H9 (cell line): Measurements from ENCODE around the gene ITM2C. TPM values are rescaled to one million over a fixed set of nuclear protein-coding genes. Genes with fewer than 3 reads are reported as not detected.

Experiments used
- DNase-seq: peaks from one replicate; pipeline ENCODE4 v3.0.0-alpha.2; 2017
- H2AFZ ChIP-seq: one replicate; pipeline ENCODE4 v1.6.1; 2013; ENCODE audit warnings: mild to moderate bottlenecking, low read length, control low read depth, moderate library complexity
- H2AK5ac ChIP-seq: 2 replicates; pipeline ENCODE4 v1.6.1; 2013; ENCODE audit warnings: low read length, control low read depth, mixed read lengths; ENCODE audit not compliant: insufficient read length
- H2BK120ac ChIP-seq: one replicate; pipeline ENCODE4 v1.6.1; 2013; ENCODE audit warnings: low read depth, mild to moderate bottlenecking, low read length, control low read depth, inconsistent platforms; ENCODE audit not compliant: poor library complexity, severe bottlenecking
- H2BK12ac ChIP-seq: 2 replicates; pipeline ENCODE4 v1.6.1; 2013; ENCODE audit warnings: low read length, control low read depth, mixed read lengths, low read depth; ENCODE audit not compliant: insufficient read length
- H2BK15ac ChIP-seq: 2 replicates; pipeline ENCODE4 v1.6.1; 2013; ENCODE audit warnings: low read depth, low read length, control low read depth
- H2BK20ac ChIP-seq: one replicate; pipeline ENCODE4 v1.6.1; 2013; ENCODE audit warnings: low read depth, mild to moderate bottlenecking, low read length, control low read depth, inconsistent platforms; ENCODE audit not compliant: poor library complexity, severe bottlenecking
- H2BK5ac ChIP-seq: 2 replicates; pipeline ENCODE4 v1.6.1; 2013; ENCODE audit warnings: low read length, control low read depth, mixed read lengths; ENCODE audit not compliant: insufficient read length
- H3K14ac ChIP-seq: 2 replicates; pipeline ENCODE4 v1.6.1; 2013; ENCODE audit warnings: low read length, control low read depth; ENCODE audit not compliant: insufficient read depth
- H3K18ac ChIP-seq: 2 replicates; pipeline ENCODE4 v1.6.1; 2013; ENCODE audit warnings: low read depth, mild to moderate bottlenecking, mixed read lengths, low read length, control low read depth; ENCODE audit not compliant: insufficient read length
- H3K23ac ChIP-seq: 2 replicates; pipeline ENCODE4 v1.6.1; 2013; ENCODE audit warnings: low read length, control low read depth, mixed read lengths, low read depth; ENCODE audit not compliant: insufficient read length
- H3K23me2 ChIP-seq: 2 replicates; pipeline ENCODE4 v1.6.1; 2013; ENCODE audit warnings: low read depth, mild to moderate bottlenecking, mixed read lengths, low read length, control low read depth; ENCODE audit not compliant: insufficient read length, poor library complexity, severe bottlenecking
- H3K27ac ChIP-seq: 2 replicates; pipeline ENCODE4 v1.5.1; 2013; ENCODE audit warnings: low read length, control low read depth, mixed read lengths, low read depth; ENCODE audit not compliant: insufficient read length
- H3K27me3 ChIP-seq: 2 replicates; pipeline ENCODE4 v1.6.1; 2013; ENCODE audit warnings: low read length, control low read depth, inconsistent platforms; ENCODE audit not compliant: insufficient read depth
- H3K4ac ChIP-seq: 2 replicates; pipeline ENCODE4 v1.6.1; 2013; ENCODE audit warnings: low read depth, mild to moderate bottlenecking, control low read depth, inconsistent platforms, low read length, moderate library complexity
- H3K4me1 ChIP-seq: 2 replicates; pipeline ENCODE4 v1.6.1; 2013; ENCODE audit warnings: low read length, control low read depth, inconsistent platforms; ENCODE audit not compliant: insufficient read depth
- H3K4me2 ChIP-seq: 2 replicates; pipeline ENCODE4 v1.6.1; 2013; ENCODE audit warnings: low read length, control low read depth, mixed read lengths; ENCODE audit not compliant: insufficient read length, insufficient read depth
- H3K56ac ChIP-seq: 2 replicates; pipeline ENCODE4 v1.6.1; 2013; ENCODE audit warnings: low read depth, mild to moderate bottlenecking, mixed read lengths, low read length, control low read depth; ENCODE audit not compliant: insufficient read length
- H3K79me1 ChIP-seq: 2 replicates; pipeline ENCODE4 v1.6.1; 2013; ENCODE audit warnings: low read depth, mild to moderate bottlenecking, moderate library complexity, low read length, control low read depth, inconsistent platforms; ENCODE audit not compliant: insufficient read depth, poor library complexity, severe bottlenecking
- H3K79me2 ChIP-seq: 2 replicates; pipeline ENCODE4 v1.6.1; 2013; ENCODE audit warnings: low read length, control low read depth, inconsistent platforms; ENCODE audit not compliant: insufficient read depth
- H3K9ac ChIP-seq: 2 replicates; pipeline ENCODE4 v1.6.1; 2013; ENCODE audit warnings: low read length, control low read depth, mixed read lengths; ENCODE audit not compliant: insufficient read length; ENCODE audit errors: extremely low read depth
- H3K9me3 ChIP-seq: one replicate; pipeline ENCODE4 v1.6.1; 2013; ENCODE audit warnings: low read depth, low read length, inconsistent platforms; ENCODE audit not compliant: control insufficient read depth
- H3T11ph ChIP-seq: one replicate; pipeline ENCODE4 v1.6.1; 2013; ENCODE audit warnings: mild to moderate bottlenecking, low read length, control low read depth, inconsistent platforms
- H4K20me1 ChIP-seq: one replicate; pipeline ENCODE4 v1.6.1; 2013; ENCODE audit not compliant: control insufficient read depth, insufficient read length, insufficient read depth
- H4K5ac ChIP-seq: 2 replicates; pipeline ENCODE4 v1.6.1; 2013; ENCODE audit warnings: low read depth, mild to moderate bottlenecking, mixed read lengths, low read length, control low read depth; ENCODE audit not compliant: insufficient read length
- H4K8ac ChIP-seq: replicated peaks from 2 replicates; pipeline ENCODE4 v1.6.1; 2013; ENCODE audit warnings: low read length, control low read depth, mixed read lengths, low read depth; ENCODE audit not compliant: insufficient read length
- H4K91ac ChIP-seq: 2 replicates; pipeline ENCODE4 v1.6.1; 2013; ENCODE audit warnings: low read depth, mild to moderate bottlenecking, moderate library complexity, mixed read lengths, low read length, control low read depth; ENCODE audit not compliant: insufficient read length
- H3K27ac Mint-ChIP-seq, 3 experiments: 2 replicates in 2 of 3; 3 replicates in 1 of 3; pipeline ENCODE4 v1.8.0; 2020 to 2021; ENCODE audit warnings: mixed read lengths in 3 of 3, mild to moderate bottlenecking in 1 of 3, moderate library complexity in 1 of 3
- H3K27me3 Mint-ChIP-seq: 2 replicates; pipeline ENCODE4 v1.8.0; 2021; ENCODE audit warnings: low read depth, mild to moderate bottlenecking, moderate library complexity, mixed read lengths
- H3K36me3 Mint-ChIP-seq, 3 experiments: 2 replicates in 2 of 3; 3 replicates in 1 of 3; pipeline ENCODE4 v1.8.0; 2020 to 2021; ENCODE audit warnings: low read depth in 3 of 3, mixed read lengths in 3 of 3; ENCODE audit not compliant: insufficient read depth in 1 of 3
- H3K4me1 Mint-ChIP-seq, 2 experiments: 2 replicates each; pipeline ENCODE4 v1.8.0; 2020; ENCODE audit warnings: mixed read lengths in 2 of 2
- H3K4me3 Mint-ChIP-seq, 2 experiments: 2 replicates in 1 of 2; 3 replicates in 1 of 2; pipeline ENCODE4 v1.8.0; 2020 to 2021; ENCODE audit warnings: mild to moderate bottlenecking in 2 of 2, mixed read lengths in 2 of 2, moderate library complexity in 1 of 2
- H3K9me3 Mint-ChIP-seq, 2 experiments: 2 replicates in 1 of 2; 3 replicates in 1 of 2; pipeline ENCODE4 v1.8.0; 2020; ENCODE audit warnings: mild to moderate bottlenecking in 2 of 2, mixed read lengths in 2 of 2, moderate library complexity in 1 of 2
- WGBS: extraction: QIAGEN DNeasy Blood & Tissue Kit; methylation state at CpG from one replicate; pipeline ENCODE4 v1.1.7; 2013; ENCODE audit warnings: missing lambda C conversion rate, low lambda C conversion rate, mixed read lengths; ENCODE audit not compliant: insufficient read length; ENCODE audit errors: extremely low coverage; 5-methylcytosine and 5-hydroxymethylcytosine counted together
- total RNA-seq: library from RNA; stranded (reverse); gene quantifications from 2 replicates; pipeline ENCODE4 v1.2.1, GENCODE V29; 2021
- TF ChIP-seq, protein P1 (sequence below): fragments of 200-600 bp; sonication (generic); conservative IDR thresholded peaks from 3 replicates; pipeline ENCODE4 v1.8.0; 2021; ENCODE audit warnings: antibody characterized with exemption, mild to moderate bottlenecking

ITM2C gene
- total RNA-seq, 1 experiment from 2014 or later = 297 TPM

DNA sequence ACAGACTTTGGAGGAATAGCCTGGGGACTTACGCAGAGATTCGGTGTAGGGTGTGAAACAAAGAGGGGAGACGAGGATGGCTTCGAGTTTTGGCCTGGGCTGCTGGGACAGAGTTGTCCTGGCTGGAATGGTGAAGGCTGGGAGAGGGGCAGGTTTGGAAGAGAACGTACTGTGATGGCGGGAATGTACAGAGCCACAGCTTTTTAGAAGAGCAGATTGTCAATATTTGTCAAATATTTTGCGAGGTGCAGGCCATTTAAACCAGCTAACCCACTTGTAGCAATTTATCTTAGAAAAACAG, 14.4 kb upstream of the ITM2C start:
- no peak overlapping the region; a peak in 1 of 5 replicates for H3K4me3 Mint-ChIP-seq
- peak overlapping the region; percentile 65 for H2AFZ ChIP-seq

More for the DNA sequence above, 14.4 kb upstream of the ITM2C start:
- no peak overlapping the region for H2BK12ac ChIP-seq
- no peak overlapping the region for H3K18ac ChIP-seq
- Mint-ChIP-seq H3K27ac (no peak overlapping the region), H3K36me3 (peaks cover 0 to 5% (median 0%) of the 10 kb centered on the region in 3 experiments; a peak in 2 of 7 replicates), H3K9me3 (peaks cover 10% of the 10 kb centered on the region in 2 experiments), H3K27me3 (peaks cover 28% of the 10 kb centered on the region), H3K4me1 (peaks cover 4 to 19% of the 10 kb centered on the region in 2 experiments)
- H2BK15ac ChIP-seq = no peak overlapping the region
- H3T11ph ChIP-seq = no peak overlapping the region
- no peak overlapping the region for H2BK20ac ChIP-seq
- H2BK5ac ChIP-seq = no peak overlapping the region
- no CpG with 5 or more reads among the region's 7 CpGs for WGBS
- H3K9me3 ChIP-seq = no peaks in the 10 kb centered on the region
- no peak overlapping the region for H3K23ac ChIP-seq
- no peaks in the 10 kb centered on the region for H3K79me2 ChIP-seq
- no peaks in the 10 kb centered on the region; the same call in 1 of the 2 replicates for H3K4me1 ChIP-seq
- H3K79me1 ChIP-seq = no peaks in the 10 kb centered on the region
- no peaks in the 10 kb centered on the region for H4K20me1 ChIP-seq
- no peak for DNase-seq
- no peaks in the 10 kb centered on the region for H3K23me2 ChIP-seq
- no peak overlapping the region for H4K8ac ChIP-seq
- H3K56ac ChIP-seq = no peak overlapping the region
- H2BK120ac ChIP-seq = no peak overlapping the region
- no peak overlapping the region for H3K27ac ChIP-seq
- H3K9ac ChIP-seq = no peak overlapping the region
- H3K4me2 ChIP-seq = no peak overlapping the region
- H4K5ac ChIP-seq = no peak overlapping the region
- TF ChIP-seq, protein P1, sequence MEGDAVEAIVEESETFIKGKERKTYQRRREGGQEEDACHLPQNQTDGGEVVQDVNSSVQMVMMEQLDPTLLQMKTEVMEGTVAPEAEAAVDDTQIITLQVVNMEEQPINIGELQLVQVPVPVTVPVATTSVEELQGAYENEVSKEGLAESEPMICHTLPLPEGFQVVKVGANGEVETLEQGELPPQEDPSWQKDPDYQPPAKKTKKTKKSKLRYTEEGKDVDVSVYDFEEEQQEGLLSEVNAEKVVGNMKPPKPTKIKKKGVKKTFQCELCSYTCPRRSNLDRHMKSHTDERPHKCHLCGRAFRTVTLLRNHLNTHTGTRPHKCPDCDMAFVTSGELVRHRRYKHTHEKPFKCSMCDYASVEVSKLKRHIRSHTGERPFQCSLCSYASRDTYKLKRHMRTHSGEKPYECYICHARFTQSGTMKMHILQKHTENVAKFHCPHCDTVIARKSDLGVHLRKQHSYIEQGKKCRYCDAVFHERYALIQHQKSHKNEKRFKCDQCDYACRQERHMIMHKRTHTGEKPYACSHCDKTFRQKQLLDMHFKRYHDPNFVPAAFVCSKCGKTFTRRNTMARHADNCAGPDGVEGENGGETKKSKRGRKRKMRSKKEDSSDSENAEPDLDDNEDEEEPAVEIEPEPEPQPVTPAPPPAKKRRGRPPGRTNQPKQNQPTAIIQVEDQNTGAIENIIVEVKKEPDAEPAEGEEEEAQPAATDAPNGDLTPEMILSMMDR = no peak; the same call in 1 of the 3 replicates
- no peak overlapping the region for H3K4ac ChIP-seq
- H4K91ac ChIP-seq = no peak overlapping the region
- no peak overlapping the region for H3K14ac ChIP-seq
- no peaks in the 10 kb centered on the region for H3K27me3 ChIP-seq
- no peak overlapping the region for H2AK5ac ChIP-seq
